Measurements from ENCODE around the gene SLC16A5. TPM values are rescaled to one million over a fixed set of nuclear protein-coding genes. Genes with fewer than 3 reads are reported as not detected.

Gene SLC16A5
- total and polyA plus RNA-seq, 10 of the 15 experiments (the other 5 are each of a cell fraction or from before 2014, with no cell fraction given): 0.03 to 3.1 (median 0.96) TPM

DNA sequence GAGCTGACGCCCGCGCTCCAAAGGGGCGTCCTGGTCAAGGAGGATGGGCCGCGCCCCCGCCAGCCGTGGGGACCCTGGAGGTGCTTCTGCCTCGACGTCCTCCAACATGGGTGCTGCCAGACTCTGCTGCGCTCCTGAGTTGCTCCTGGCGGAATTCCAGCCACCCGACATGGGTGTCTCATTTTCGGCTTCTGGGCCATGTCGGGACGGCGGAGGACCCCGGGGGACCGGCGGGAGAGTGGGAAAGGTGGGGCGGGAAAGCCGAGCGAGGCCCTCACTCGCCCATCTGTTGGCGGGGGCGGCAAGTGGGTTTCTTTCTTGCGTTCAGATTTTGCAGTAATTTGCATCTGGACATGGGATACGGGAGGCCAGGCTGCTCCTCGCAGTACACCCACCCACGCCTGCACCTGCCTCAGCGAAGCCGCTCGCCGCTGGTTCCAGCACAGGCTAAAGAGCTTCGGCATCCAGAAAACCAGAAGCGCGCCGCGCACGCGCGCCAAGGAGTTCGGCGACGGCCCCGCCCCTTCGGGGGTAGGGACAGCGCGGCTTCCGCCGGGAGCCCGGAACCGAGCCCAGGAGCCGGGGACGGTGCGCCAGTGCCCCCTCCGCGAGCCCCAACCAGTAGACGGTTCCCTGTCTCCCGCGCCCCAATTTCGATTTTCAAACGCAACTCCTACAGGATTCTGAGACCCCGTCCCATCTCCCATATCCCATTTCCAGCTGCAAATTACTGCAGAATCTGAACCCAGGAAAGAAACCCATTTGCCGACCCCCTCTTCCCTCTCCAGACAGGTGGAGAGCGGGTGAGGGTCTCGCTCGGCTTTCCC, 21.9 kb downstream of the SLC16A5 start, which contains the start of gene ARMC7 (continued):
- peak; percentile 72 for TF ChIP-seq ZBTB11 (CRISPR knock-in tag; IDR thresholded peaks at IDR 0.05)
- no peak for TF ChIP-seq CBX5 (IDR thresholded peaks at IDR 0.05; ENCODE audit: low read depth)
- peak in 1 of 2 experiments; percentile 91; a peak in 2 of 3 replicates for TF ChIP-seq EGR1 (IDR thresholded peaks at IDR 0.05; ENCODE audit: borderline replicate concordance in 1 of 2, low read depth in 2 of 2, low read length in 2 of 2)
- no peak for TF ChIP-seq ZNF592 (IDR thresholded peaks at IDR 0.05)
- TF ChIP-seq, protein P1, sequence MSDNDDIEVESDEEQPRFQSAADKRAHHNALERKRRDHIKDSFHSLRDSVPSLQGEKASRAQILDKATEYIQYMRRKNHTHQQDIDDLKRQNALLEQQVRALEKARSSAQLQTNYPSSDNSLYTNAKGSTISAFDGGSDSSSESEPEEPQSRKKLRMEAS (IDR thresholded peaks at IDR 0.05; ENCODE audit: low read depth, low read length): peak; percentile 62
- peak; percentile 20; the same call in 1 of the 2 replicates for TF ChIP-seq NR2F1 (conservative IDR thresholded peaks at IDR 0.05)
- peak; percentile 67; the same call in 1 of the 2 replicates for TF ChIP-seq LARP7 (IDR thresholded peaks at IDR 0.05)
- TF ChIP-seq, protein P2, sequence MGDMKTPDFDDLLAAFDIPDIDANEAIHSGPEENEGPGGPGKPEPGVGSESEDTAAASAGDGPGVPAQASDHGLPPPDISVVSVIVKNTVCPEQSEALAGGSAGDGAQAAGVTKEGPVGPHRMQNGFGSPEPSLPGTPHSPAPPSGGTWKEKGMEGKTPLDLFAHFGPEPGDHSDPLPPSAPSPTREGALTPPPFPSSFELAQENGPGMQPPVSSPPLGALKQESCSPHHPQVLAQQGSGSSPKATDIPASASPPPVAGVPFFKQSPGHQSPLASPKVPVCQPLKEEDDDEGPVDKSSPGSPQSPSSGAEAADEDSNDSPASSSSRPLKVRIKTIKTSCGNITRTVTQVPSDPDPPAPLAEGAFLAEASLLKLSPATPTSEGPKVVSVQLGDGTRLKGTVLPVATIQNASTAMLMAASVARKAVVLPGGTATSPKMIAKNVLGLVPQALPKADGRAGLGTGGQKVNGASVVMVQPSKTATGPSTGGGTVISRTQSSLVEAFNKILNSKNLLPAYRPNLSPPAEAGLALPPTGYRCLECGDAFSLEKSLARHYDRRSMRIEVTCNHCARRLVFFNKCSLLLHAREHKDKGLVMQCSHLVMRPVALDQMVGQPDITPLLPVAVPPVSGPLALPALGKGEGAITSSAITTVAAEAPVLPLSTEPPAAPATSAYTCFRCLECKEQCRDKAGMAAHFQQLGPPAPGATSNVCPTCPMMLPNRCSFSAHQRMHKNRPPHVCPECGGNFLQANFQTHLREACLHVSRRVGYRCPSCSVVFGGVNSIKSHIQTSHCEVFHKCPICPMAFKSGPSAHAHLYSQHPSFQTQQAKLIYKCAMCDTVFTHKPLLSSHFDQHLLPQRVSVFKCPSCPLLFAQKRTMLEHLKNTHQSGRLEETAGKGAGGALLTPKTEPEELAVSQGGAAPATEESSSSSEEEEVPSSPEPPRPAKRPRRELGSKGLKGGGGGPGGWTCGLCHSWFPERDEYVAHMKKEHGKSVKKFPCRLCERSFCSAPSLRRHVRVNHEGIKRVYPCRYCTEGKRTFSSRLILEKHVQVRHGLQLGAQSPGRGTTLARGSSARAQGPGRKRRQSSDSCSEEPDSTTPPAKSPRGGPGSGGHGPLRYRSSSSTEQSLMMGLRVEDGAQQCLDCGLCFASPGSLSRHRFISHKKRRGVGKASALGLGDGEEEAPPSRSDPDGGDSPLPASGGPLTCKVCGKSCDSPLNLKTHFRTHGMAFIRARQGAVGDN (IDR thresholded peaks at IDR 0.05): peak; percentile 73
